ENCODE measurements around the gene RERE. TPM values are rescaled to one million over a fixed set of nuclear protein-coding genes. Genes with fewer than 3 reads are reported as not detected.

The RERE gene
- total RNA-seq, 2 donors from 2014 or later, result 207 to 322 TPM

DNA sequence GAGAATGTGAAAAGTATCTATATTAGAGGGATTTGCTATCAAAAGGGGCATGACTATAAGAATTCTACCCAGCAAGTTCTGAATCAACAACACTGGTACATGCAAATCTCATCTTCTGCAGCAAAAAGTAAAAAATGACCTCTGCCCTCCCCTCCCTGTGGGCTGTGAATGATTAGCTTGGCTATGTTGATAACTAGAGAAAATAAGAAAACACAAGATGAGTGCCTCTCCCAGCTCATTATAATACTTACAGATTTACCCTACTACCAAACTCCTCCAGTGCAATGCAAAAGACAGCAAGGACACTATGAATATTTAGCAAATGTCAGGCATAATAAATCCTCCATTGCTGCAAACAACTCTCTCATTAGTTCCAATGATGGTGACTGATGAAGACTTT is 397.1 kb downstream of the RERE start:
- no peaks in the 10 kb centered on the region for H3K27me3 ChIP-seq (replicated peaks; ENCODE audit: insufficient read depth)
- no peak for DNase-seq (ENCODE audit: low spot score)
- no peaks in the 10 kb centered on the region for H3K36me3 ChIP-seq
- peak overlapping the region; percentile 79 to 84 for H3K4me3 ChIP-seq
- H3K9me3 ChIP-seq, result no peaks in the 10 kb centered on the region
- intact Hi-C loops (cut with DNase I), result loop anchor here (5.0 kb wide), 2 partner anchors 37 to 58 kb away; no protein-coding TSS in a partner anchor
- TF ChIP-seq POLR2AphosphoS5 (IDR thresholded peaks at IDR 0.05), result no peak
- TF ChIP-seq, protein P1, sequence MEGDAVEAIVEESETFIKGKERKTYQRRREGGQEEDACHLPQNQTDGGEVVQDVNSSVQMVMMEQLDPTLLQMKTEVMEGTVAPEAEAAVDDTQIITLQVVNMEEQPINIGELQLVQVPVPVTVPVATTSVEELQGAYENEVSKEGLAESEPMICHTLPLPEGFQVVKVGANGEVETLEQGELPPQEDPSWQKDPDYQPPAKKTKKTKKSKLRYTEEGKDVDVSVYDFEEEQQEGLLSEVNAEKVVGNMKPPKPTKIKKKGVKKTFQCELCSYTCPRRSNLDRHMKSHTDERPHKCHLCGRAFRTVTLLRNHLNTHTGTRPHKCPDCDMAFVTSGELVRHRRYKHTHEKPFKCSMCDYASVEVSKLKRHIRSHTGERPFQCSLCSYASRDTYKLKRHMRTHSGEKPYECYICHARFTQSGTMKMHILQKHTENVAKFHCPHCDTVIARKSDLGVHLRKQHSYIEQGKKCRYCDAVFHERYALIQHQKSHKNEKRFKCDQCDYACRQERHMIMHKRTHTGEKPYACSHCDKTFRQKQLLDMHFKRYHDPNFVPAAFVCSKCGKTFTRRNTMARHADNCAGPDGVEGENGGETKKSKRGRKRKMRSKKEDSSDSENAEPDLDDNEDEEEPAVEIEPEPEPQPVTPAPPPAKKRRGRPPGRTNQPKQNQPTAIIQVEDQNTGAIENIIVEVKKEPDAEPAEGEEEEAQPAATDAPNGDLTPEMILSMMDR (IDR thresholded peaks at IDR 0.05), result no peak
- no peak for TF ChIP-seq POLR2A (IDR thresholded peaks at IDR 0.05)
- H3K27ac ChIP-seq, result peak overlapping the region; percentile 93 to 98
- H3K4me1 ChIP-seq (replicated peaks), result peaks cover 28% of the 10 kb centered on the region

DNA sequence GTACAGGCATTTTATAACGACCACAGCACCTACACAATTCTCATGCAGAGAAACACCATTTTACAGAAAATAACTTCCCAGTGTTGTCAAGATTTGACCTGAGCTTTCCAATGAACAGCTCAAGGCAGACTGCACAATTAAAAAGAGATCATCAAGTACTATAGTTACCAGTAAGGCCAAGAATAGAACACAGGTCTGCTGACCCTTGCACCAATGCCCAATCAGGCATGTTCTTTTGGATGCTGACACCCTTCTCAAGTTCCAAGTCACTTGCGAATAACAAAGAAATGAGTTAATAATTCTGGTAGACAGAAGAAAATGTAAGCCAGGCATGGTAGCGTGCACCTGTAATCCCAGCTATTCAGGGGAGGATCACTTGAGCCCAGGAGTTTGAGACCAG is 397.6 kb downstream of the RERE start:
- no peak for TF ChIP-seq POLR2A (IDR thresholded peaks at IDR 0.05)
- TF ChIP-seq POLR2AphosphoS5 (IDR thresholded peaks at IDR 0.05), result peak; percentile 17
- TF ChIP-seq, protein P1 (IDR thresholded peaks at IDR 0.05), result no peak
- H3K9me3 ChIP-seq, result no peaks in the 10 kb centered on the region
- WGBS, result 49% methylated on average over 3 of the region's 3 CpGs
- H3K27me3 ChIP-seq (replicated peaks; ENCODE audit: insufficient read depth), result no peaks in the 10 kb centered on the region
- intact Hi-C loops (cut with DNase I), result loop anchor here (5.0 kb wide), 2 partner anchors 37 to 58 kb away; no protein-coding TSS in a partner anchor
- no peak for DNase-seq (ENCODE audit: low spot score)
- peak overlapping the region; percentile 79 to 84 for H3K4me3 ChIP-seq
- peaks cover 24% of the 10 kb centered on the region for H3K4me1 ChIP-seq (replicated peaks)
- peak overlapping the region; percentile 93 to 98 for H3K27ac ChIP-seq
- no peaks in the 10 kb centered on the region for H3K36me3 ChIP-seq

DNA sequence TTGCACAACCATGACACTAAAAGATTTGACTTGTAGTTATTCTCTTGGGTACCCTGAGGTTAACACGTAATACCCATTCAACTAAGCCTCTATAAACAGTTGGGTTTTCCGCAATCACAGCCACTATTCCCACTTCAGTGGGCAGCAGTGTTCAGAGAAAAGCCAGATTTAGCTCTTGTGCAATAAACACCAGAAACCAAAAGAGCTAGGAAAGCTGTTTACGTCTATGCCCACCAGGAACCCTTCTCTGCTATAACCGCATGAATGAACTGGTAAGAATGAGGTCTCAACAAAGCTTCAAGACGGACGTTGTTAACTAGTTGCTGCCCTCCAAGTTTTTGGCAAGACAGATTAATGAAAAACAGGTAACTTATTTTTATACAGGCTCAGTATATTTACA is 398.3 kb downstream of the RERE start:
- 19% methylated on average over 6 of the region's 6 CpGs for WGBS
- H3K27ac ChIP-seq, result peak overlapping the region; percentile 93 to 98
- H3K4me1 ChIP-seq (replicated peaks), result peaks cover 28% of the 10 kb centered on the region
- DNase-seq (ENCODE audit: low spot score), result no peak
- intact Hi-C loops (cut with DNase I), result no loop called here
- H3K9me3 ChIP-seq, result no peaks in the 10 kb centered on the region
- H3K36me3 ChIP-seq, result no peaks in the 10 kb centered on the region
- H3K27me3 ChIP-seq (replicated peaks; ENCODE audit: insufficient read depth), result no peaks in the 10 kb centered on the region
- H3K4me3 ChIP-seq, result peak overlapping the region; percentile 79 to 84
- TF ChIP-seq, protein P1 (IDR thresholded peaks at IDR 0.05), result no peak
- TF ChIP-seq POLR2AphosphoS5 (IDR thresholded peaks at IDR 0.05), result no peak
- TF ChIP-seq POLR2A (IDR thresholded peaks at IDR 0.05), result no peak

DNA sequence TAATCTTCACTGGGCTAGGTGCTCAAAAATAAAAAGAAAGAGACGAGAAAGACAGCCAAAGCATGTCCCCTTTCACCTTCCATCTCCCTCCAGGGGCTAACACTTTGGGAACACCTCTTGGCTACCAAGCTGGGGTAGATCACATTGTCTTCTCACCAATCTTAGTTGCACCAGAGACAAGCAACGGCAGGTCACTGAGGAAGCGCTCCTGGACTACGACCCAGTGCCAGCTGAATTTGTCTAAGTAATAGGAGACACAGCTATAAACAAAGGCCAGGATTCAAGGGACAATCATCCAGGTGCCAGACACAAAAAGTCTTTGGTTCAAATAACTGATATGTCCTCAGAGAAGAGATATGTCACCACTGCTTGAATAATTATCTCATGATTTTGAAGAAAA is 399.1 kb downstream of the RERE start:
- no peak for DNase-seq (ENCODE audit: low spot score)
- H3K36me3 ChIP-seq, result no peaks in the 10 kb centered on the region
- H3K4me3 ChIP-seq, result peak overlapping the region in 1 of 2 donors; percentile 84
- H3K27ac ChIP-seq, result peak overlapping the region; percentile 93 to 98
- 44% methylated on average over 4 of the region's 4 CpGs for WGBS
- intact Hi-C loops (cut with DNase I), result no loop called here
- peaks cover 37% of the 10 kb centered on the region for H3K4me1 ChIP-seq (replicated peaks)
- no peaks in the 10 kb centered on the region for H3K27me3 ChIP-seq (replicated peaks; ENCODE audit: insufficient read depth)
- H3K9me3 ChIP-seq, result no peaks in the 10 kb centered on the region
- no peak for TF ChIP-seq POLR2AphosphoS5 (IDR thresholded peaks at IDR 0.05)
- no peak for TF ChIP-seq POLR2A (IDR thresholded peaks at IDR 0.05)
- TF ChIP-seq, protein P1 (IDR thresholded peaks at IDR 0.05), result no peak

DNA sequence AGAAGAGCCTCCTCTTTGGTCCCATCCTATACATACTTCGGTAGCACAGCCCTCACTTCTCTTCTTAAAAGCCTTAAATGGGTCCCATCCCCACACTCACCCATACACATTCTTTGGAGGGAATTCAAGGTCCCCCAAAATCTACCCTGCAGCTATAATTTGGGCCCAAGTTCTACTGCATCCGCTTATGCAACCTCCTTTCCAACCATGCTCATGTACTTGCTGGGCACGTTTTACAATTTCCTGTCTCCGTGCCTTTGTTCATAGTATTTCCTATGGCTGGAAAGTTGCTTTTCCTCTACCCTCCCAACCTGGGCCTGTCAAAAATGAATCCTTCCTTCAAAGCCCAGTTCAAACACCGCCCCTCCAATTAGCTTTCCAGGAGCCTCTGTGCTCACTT is 399.8 kb downstream of the RERE start:
- Histone ChIP-seq H3K4me1 (replicated peaks) (peaks cover 42% of the 10 kb centered on the region), H3K4me3 (no peak overlapping the region)
- WGBS, result 57% methylated on average over 5 of the region's 5 CpGs

More for the DNA sequence above, 399.8 kb downstream of the RERE start:
- no peaks in the 10 kb centered on the region for H3K27me3 ChIP-seq (replicated peaks; ENCODE audit: insufficient read depth)
- TF ChIP-seq POLR2A (IDR thresholded peaks at IDR 0.05), result no peak
- TF ChIP-seq POLR2AphosphoS5 (IDR thresholded peaks at IDR 0.05), result no peak
- TF ChIP-seq, protein P1 (IDR thresholded peaks at IDR 0.05), result no peak
- intact Hi-C loops (cut with DNase I), result no loop called here
- peak overlapping the region; percentile 93 to 98 for H3K27ac ChIP-seq
- H3K36me3 ChIP-seq, result no peaks in the 10 kb centered on the region
- no peak for DNase-seq (ENCODE audit: low spot score)
- no peaks in the 10 kb centered on the region for H3K9me3 ChIP-seq
